Kasumi-1 (cell line): ENCODE results near the gene TBC1D21.

Source experiments
- DNase-seq, 2 experiments: peaks; one replicate each; lab custom pipeline; 2025; lab: John Stamatoyannopoulos, UW

Gene TBC1D21

DNA sequence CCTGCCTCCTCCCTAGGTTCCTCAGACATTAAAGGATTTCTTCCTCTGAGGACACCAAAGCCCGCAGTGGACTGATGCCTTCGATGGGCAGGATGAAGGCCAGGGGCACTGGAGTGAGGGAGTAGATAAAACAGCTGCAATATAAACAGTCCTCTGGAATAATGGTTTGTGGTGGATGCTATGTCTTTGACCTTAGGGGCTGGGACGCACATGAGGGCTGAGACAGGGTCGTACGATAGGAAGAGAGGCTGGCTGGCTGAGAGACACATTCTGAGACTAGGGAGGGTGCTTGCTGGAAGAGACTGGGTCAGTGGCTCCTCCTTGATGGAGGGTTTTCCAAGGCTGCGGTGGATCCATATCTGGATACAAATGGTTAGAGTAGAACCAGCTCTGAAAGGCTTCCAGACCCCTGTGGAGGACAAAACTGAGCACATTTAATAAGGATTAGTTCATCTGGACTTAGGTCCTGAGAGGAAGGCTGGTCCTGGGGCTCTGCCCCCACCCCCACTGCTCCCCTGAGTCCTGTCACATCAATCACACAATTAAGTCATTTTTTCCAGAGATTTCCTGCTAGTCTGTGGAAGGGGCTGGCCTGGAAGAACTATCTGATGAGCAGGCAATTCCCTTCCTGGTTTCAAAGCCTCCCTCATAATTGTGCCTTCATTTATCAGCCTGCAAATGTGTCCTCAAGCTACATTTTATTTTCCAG, 15.8 kb downstream of the TBC1D21 start:
- DNase-seq: no peak

DNA sequence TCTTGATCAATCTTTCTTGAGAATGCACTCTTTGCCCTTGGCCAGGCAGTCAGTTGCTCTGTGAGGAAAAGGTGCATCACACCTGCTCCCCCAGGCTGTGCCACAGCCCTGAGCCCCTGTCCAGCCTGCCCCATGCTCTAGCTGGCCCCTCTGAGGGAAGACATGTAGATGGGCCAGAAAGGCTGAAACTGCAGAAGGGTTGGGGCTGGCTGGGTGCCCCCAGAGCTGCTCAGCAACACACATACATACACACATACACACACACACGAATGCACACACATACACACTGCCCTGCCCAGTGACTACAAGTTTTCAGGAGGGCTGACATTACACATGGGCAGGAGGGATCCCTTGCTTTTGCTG, 16.4 kb downstream of the TBC1D21 start:
- no peak for DNase-seq

DNA sequence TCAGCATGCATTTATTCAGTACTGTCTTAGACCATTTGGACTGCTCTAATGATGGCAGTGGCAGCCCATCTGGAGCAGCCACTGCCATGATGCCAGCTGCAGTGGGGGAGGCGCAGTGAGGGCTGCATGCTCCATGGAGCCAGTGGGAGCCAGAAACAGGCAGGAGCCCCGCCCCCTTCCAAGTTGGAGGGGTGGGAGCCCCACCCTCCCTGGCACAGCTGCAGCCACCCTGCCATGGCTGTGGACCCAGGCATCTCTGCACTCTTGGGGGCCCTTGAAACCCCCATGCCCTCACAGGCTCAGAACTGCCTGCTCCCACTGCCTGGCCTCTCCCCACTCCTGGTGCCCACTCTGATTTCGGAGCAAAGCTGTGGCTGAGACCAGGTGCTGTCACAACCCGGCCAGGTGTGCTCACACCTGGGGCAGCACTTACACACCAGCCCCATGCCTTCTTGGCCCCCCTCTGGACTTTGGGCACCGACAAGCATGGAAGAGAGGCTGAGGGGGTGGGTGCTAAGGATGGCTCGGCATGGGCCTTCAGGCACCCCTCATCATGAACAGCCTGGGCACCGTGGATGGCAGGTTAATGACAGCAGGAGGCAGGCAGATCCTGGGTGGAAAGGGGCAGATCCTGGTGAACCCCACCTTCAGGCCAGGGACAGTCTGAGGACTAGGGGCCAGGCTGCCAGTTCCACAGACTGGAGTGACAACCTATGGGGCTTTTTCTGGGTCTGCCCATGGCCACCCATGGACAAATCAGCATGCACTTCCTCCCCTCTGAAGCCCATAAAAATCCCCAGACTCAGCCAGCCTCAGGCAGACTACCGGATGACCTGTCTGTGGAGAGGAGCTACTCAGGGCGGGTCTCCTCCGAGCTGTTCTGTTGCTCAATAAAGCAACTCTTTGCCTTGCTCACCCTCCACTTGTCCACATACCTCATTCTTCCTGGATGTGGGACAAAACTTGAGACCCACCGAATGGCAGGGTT, 18.3 kb downstream of the TBC1D21 start:
- no peak for DNase-seq

DNA sequence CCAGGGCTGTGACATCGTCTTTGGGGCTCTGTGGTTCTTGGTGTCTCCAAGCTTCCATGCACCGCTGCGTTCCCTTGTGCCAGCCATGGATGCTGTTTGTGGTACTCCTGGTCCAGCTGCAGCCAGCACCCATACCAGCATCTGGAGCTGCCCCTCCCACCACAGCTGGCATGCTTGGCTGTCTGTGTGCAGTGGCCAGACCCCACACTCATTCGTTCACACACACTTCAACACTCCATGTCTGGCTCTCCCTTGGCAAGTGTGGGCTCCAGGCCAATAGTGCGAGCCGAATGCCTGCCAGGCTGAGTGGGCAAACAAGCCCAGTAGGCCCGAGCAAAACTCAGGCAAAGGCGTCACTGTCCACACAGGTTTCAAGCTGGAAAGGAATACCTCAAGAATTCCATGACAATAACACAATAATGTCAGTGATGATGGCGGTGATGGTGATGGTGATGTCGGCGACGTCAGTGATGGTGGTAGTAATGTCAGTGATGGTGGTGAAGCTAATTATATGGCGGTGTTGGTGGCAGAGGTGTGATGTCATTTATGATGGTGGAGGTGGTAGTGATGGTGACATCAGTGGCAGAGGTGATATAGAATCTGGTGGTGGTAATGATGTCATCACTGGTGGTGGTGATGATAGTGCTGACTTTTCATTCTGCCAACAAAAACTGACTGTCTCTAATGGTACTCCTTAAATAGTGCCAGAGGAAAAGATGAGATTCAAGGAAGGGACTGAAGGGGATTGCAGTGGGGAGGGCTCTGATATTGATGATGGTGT, 19.3 kb downstream of the TBC1D21 start:
- no peak for DNase-seq

DNA sequence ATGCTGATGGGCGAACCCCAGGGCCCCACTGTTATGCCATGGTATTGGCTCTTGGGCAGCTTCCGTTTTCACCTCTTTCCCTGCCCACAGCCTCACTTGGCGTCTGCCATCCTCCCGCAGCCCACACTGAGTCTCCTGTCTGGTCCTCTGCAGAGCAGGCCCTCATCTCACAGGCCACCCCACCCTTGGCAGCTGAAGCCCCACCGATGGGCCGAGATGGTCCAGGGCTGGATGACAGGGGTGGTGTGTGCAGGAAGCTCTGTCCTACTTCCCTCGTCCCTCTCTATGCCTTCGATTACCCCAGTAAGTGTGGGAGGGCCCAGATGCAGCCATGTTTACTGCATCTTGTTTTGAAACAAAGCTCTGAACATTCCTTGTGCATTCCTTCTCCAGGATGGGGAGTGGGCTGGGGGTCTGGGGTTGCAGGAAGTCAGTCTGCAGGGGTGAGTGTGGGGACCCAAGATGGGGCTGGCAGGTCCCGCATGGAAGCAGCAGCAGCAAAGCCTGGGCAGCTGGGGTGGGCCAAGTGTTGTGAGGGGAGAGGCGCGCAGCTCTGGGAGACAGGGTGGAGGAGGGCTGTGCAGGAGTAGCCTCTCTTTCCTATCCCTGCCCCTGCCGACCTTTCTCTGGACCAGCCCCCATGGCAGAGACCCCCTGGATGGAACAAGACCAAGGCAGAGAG, 20.9 kb downstream of the TBC1D21 start:
- no peak for DNase-seq

DNA sequence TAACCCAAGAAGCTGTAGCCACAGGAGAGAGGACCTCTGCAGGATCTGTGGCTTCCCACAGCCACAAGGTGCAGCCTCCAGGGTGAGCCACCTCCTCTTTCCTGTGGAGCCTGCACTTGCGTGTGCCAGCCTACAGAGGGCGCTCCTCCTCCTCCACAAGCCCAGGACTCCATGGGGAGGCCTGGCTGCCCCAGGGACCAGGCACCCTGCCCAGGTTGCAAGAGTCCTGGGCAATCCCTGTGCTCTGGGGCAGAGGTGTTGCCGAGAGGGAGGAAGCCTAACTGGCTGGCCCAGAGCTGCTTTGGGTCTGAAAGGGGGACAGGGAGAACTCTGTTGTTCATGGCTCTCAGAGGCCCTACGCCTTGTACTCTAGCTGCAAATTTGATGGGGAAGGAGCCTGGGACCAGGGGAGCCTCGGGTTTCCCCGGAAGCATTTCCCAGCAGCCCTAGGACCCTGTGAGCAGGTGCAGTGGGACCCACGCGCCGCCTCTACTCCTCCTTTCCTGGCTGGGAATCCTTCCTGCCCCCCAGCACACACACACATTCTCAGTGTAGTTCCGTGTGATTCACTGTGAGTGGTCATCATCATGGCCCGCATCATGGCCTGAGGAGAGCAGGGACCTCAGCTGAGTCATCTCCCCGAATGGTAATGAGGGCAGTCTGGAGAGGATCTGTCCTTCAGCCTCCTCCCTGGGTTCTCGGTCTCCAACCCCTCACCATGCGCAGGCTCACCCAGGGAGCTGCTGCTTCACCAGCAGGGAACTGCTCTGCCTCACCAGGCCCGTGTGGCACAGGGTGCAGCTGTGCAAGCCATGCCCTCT, 24.3 kb downstream of the TBC1D21 start:
- DNase-seq: peak; percentile 19 to 49

DNA sequence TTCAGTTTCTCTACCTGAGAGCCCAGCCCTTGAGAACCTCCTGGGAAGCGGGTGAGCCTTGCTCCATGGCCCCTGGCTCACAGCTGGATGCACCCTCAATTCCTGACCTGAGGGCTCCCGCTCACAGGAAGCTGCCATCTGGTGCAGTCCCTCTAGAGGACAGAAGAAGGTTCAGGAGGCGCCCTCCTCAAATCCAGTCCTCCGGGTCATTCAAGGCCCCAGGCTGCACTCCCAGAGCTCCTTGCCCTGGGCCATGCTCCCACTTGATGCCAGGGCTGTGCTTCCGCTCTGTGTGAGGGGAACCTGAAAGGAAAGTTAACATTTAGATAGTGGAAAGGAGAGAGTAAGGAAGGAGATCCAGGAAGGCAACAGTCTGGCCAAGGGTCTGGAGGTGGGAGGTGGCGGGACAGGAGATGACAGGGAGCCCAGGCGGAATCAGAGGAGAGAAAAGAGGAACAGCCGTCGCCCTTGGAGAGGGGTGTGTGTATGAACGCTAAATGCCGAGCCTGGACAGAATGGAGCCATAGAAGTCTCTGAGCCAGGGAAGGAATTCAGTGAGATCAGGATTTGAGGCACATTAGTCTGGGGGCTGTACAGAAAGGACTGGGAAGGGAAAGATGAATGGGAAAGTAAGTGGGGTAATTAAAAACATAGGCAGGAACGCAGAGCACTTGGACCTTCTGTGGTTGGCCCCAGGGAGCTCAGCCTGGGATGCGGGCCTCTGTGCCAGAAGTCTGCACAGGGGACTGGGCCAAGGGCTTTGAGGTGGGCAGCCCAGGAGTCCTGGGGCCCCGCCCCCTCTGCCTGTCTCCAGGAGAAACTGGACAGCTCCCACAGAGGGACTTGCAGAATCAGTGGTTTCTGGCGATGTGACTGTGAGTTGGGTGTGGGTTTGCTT, 26.1 kb downstream of the TBC1D21 start:
- peak; percentile 25 to 43 for DNase-seq

DNA sequence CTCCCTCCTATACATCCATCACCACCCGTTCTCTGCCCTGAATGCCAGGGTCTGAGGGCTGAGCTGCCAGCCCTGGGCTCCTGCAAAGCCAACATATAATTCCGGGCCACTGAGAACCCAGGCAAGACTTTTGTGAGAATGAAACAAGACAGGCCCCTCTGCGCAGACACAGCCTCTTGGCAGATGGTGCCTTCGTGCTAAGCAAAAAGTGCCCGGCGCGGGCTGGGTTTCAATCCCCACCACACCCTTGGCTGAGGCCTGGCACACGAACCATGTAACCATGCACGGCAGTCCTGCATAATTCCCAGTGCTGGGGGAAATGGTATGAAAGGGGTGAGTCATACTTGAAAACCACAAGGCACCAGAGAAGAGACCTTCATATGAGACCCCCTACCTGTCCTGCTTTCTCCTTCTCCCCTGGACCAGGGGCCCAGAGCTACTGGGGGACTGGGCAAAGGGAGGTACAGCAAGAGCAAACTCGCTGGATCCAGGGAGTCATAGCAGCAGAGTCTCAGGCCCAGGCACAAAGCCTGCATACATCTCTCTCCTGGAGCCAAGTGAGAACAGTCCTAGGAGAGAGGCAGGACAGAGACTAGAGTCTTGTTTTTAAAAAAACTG, 26.8 kb downstream of the TBC1D21 start:
- no peak for DNase-seq

DNA sequence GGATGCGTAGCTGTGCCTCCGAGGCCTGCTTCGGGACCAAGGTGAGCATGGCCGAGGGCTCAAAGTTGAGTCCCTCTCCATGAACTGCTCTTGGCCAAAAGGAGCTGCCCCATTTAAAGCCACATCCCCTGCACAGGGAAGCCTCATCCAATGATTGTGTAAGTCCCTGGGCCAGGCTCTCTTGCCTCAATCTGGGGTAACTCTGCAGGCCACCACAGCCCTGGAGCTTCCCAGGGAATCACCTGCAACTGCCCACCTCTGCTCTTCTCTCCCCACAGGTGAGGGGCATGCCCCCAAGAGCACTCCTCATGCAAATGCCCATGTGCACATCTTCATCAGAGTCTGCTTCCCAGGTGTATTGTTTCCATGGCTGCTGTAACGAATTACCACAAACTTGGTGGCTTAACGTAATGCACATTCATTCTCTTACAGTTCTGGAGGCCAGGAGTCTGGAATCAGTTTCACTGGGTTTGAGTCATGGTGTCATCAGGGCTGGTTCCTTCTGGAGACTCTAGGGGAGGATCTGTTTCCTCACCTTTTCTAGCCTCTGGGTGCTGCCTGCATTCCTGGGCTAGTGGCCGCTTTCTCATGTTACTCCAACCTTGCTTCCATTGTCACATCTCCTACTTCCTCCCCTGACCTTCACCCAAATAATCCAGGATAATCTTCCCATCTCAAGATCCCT, 27.9 kb downstream of the TBC1D21 start:
- no peak for DNase-seq

DNA sequence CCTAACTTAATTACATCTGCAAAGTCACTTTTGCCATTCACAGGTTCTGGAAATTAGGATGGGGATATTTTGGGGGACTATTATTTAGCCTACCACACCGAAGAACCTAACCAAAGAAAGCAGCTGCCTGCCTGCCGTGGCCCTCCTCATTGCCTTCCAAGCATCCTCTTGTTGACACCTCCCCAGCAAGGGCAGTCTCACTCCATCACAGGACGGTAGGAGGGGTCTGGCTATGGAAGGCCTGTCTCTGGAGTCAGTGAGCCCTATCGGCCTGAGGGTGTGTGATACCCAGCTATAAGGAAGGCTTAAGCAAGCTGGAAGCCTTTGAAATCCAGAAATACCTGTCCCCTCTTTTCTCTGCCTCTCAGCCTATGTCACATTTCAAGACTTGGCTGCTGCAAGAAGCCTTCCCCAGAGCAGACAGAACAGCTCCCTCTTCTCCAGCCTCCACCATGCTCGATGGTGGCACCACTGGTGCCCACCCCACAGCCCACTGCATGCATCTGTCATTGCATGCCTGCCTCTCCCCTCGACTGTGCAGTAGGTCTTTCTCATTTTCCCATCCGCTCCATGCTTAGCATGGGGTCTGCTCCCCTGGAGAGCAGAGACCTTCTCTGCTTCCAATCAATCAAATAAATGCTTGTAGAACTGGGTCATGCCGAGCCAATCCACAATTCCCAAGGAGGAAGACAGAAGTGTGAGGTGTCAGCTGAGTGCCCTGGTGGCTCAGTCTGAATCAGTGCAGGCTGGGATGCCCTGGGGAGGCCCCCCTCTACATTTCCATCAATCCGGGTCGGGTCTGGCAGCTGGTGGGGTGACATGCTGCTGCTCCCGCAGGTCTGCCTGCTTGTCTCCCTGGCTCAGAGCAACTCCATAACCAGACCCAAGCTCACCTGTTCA, 29.0 kb downstream of the TBC1D21 start:
- no peak for DNase-seq

DNA sequence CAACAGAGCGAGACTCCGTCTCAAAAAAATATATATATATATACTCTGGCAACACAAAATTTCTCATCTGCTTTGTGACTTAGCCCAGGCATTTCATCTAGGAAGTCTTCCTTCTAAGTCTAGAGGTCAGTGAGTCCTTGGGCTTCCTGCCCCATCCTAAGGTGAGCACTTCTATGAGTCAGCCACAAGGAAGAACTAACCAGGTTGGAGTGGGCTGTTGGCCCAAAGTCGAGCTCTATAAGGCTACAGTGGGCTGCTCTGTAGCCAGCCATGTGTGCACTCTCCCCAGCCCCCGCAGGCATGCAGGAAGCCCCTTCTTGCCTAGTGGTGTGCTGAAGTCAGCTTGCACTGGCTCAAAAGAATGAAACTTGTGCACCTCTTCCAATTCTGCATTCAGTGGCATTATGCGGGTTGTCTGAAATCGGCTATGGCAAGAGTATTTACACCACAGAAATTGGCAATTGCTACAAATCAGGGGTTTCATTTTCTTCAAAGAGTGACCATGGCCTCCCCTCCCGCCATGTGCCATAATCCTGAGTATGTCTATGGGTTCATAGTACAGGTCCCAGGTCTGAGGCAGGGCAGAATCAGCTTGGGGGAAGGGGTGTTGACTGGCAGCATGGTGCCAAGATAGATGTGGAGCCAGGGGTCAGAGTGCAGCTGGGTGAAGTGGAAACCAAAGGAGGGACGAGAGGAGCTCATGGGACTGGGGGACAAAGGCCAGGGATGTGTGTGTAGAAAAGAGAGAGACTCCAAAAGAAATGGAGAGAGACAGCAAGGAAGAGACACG, 30.9 kb downstream of the TBC1D21 start:
- DNase-seq: no peak

DNA sequence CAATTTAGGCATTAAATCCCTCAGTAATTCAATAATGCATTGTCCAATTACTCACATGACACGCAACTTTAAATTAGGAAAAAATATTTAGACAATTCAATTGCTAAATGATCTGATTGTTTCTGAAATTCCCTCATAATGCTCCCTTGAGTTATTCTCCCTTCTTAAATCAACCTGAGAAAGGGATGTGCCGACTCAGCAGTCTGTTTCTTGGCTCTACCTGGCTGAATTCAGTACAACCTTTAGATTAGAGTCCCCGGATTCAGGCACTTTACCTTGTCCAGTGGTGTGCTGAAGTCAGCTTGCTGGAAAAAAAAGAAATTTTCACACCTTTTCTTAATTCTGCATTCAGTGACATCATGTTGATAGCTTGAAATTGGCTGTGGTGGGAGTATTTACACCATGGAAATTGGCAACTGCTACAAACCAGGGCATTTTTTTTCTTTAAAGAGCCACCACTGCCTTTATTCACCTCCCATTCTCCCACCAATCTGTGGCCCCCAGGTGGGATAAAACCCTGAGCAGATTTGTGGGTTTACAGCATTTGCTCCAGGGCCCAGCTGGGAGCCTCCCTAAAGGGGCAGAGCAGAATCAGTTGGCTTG, 32.0 kb downstream of the TBC1D21 start:
- no peak for DNase-seq

DNA sequence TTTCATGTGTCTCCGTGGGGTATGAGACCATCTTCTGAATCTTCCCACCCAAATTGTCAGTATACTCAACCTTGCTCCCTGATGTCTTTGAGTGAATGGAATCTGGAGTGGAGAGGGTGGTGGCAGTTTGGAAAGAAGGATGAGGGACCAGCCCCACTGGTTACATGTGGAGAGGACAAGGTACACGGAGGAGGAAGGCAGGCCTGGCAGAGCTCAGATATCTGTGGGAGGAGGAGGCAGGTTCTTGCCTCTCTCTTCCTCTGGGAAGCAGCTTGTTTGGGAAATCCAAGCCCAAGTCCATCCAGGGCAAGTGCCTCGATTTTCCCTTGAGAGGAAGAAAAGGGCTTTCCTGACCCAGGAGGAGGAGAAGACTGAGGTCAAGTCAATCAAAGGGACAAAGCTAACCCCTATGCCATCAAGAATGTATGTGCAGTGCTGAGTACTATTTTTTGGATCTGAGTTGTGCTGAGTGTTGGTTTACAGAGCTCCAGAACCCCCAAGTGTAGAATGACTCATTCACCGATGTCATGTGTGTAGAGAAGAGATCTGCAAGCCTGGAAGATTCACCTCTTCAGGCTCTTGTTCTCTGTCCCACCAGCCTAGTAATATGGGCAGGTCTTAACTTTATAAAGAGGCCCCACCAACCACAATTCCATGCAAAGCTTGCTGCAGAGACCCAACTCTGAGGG, 33.1 kb downstream of the TBC1D21 start:
- no peak for DNase-seq

DNA sequence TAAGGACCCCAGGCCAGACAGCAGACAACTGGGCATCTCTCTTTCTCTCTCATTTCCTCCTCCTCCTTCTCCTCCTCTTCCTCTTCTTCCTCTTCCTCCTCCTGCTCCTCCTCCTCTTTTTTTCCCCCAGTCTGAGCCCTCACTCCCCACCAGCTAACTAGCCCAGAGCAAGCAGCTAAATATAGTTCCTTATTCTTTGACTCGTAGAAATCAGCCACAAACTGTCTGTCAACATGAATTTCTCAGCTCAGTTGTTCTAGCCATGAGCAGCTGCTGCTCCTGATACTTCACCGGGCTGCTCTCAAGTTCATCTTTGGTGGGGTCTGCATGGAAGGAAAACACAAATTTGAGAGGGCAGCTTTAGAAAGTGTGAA, 33.7 kb downstream of the TBC1D21 start:
- peak; percentile 38 to 70 for DNase-seq

DNA sequence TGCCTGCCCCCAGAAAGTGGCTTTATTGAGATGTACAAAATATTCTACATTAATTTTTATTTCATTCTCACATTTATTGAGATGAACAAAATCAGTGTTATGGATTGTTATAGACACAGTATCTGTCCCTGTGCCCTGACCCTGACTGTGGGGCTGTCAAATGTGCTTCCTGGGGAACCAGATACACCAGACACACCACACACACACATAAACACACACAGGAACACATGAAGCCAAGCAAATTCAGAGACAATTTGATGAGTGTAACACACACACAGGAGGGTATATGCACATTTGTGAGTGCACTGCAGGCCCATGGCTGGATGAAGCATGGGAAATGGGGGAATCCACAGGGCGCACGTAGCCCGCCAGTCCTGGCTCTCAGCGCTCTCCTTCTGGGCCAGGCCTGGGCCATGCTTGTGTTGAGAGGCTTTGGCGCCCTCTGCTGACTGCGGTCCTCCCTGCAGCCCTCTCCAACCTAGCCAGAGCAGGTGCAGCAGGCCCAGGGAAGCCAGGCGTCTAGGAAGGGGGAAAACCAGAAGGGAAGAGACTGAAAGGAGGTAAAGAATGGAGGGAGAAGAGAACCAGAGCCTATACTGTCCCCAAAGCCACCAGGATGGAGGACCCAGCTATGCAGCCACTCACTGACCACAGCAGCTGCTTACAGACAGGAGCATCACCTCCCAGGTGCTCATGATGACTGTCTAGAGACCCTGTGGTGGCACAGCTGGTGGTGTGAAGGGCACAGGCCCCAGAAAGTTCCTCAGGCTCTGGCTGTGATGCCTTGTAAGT, 34.9 kb downstream of the TBC1D21 start:
- DNase-seq: peak; percentile 55 to 61
